Ovary (tissue), 9 donors: Measurements from ENCODE around the gene AKAP6. TPM values are rescaled to one million over a fixed set of nuclear protein-coding genes. Genes with fewer than 3 reads are reported as not detected.

ENCODE experiments used
- DNase-seq, 5 donors: peaks; one replicate each; pipeline ENCODE4 v3.0.0-alpha.2; 2019 to 2020
- H3K27ac ChIP-seq, 2 donors: fragments of 200-600 bp; one replicate each; pipeline versions ENCODE4 v1.5.1 to v1.8.0; 2019 to 2022
- H3K27me3 ChIP-seq: fragments of 200-600 bp; one replicate; pipeline ENCODE4 v1.8.0; 2022
- H3K36me3 ChIP-seq: fragments of 200-600 bp; sonication (generic); one replicate; pipeline ENCODE4 v1.5.1; 2019
- H3K4me1 ChIP-seq: one replicate; pipeline ENCODE4 v1.8.1; 2013; ENCODE audit warnings: mild to moderate bottlenecking, moderate library complexity; ENCODE audit not compliant: insufficient read depth
- H3K4me3 ChIP-seq: fragments of 200-600 bp; sonication (generic); one replicate; pipeline ENCODE4 v1.5.1; 2017
- H3K9me3 ChIP-seq, 2 donors: fragments of 200-600 bp in 1 of 2; sonication (generic) in 1 of 2; one replicate each; pipeline versions ENCODE4 v1.5.1 to v1.8.1; 2013 to 2019; ENCODE audit warnings: mild to moderate bottlenecking in 1 of 2, moderate library complexity in 1 of 2
- EP300 ChIP-seq: sonication (generic); formaldehyde crosslinking; IDR thresholded peaks from one replicate; pipeline ENCODE4 v1.6.1; 2017; ENCODE audit warnings: antibody characterized with exemption
- POLR2A ChIP-seq: fragments of 450-650 bp; IDR thresholded peaks from one replicate; pipeline ENCODE4 v1.6.1; 2017; ENCODE audit warnings: antibody characterized with exemption, mild to moderate bottlenecking, moderate library complexity
- WGBS, 3 donors: extraction: QIAGEN DNeasy Blood & Tissue Kit in 1 of 3; methylation state at CpG; one replicate each; pipeline versions ENCODE4 v1.1.5 to v1.1.7; 2013 to 2017; 5-methylcytosine and 5-hydroxymethylcytosine counted together
- intact Hi-C, 4 donors: fragments of 100-400 bp; cut with DNase I; formaldehyde crosslinking; loops; one replicate each; pipeline versions ENCODE4 v1.11.0 to v1.15.1; 2022 to 2023
- polyA plus RNA-seq, 2 donors: library from polyadenylated mRNA; stranded (reverse); fragments of 200-250 nt in 1 of 2; fragments of 350-450 nt in 1 of 2; fragmentation: Illumina TruSeq in 1 of 2; extraction: RNeasy Lipid Tissue Mini Kit (QIAGEN cat#74804) in 1 of 2; gene quantifications; one replicate each; pipeline ENCODE4 v1.2.3, GENCODE V29; 2013 to 2014
- total RNA-seq, 7 donors: library from RNA; depleted of rRNA in 2 of 7; stranded (reverse); fragments of >200 nt in 2 of 7; fragmentation: NEBNext Ultra II Directional in 3 of 7; extraction: Animal tissue kit (Norgen Biotek cat#: 25700) in 3 of 7; gene quantifications; one replicate each; pipeline versions ENCODE4 v1.1.0 to v1.2.4, GENCODE V29; 2016 to 2023
- TF ChIP-seq, protein P1 (sequence below), 3 donors: fragments of 450-650 bp in 2 of 3; fragments of 200-600 bp in 1 of 3; IDR thresholded peaks; one replicate each; pipeline versions ENCODE4 v1.5.1 to v1.8.0; 2016 to 2022; ENCODE audit warnings: antibody characterized with exemption in 3 of 3, mild to moderate bottlenecking in 1 of 3
- donor health status: DM: no; HTN: no; CAD: no; lungs with moderate emphysema.
- donor health status: DM: no; HTN: no; CAD: no.
- donor health status: Bipolar disorder and iron deficiency.
- donor health status: DM: yes; HTN: yes; CAD: no.
- donor health status: DM: no; HTN: no; CAD: no.
- donor health status: DM: yes; HTN: yes; CAD: no.

Gene AKAP6
- total and polyA plus RNA-seq, 9 donors, result 2.3 to 13.1 (median 6.9) TPM

DNA sequence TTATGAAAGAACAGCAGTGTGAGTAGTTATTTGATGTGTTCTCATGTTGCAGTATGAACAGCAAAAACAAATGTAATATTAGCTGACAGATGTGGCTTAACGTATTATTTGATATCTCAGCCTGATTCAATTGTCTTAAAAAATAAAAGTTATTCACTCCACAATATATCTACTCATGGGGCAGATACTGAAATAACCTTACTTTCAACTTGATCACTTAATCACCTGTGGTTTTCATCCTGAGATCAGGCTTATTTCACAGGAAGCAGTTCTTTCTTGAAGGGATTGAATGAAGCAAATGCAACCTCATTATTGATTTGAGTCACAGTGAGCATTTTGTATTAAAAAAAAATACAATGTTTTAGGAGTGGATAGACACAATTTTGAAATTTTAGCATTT lies 90.3 kb downstream of the AKAP6 start:
- TF ChIP-seq POLR2A (no peak), EP300 (no peak)
- TF ChIP-seq, protein P1, sequence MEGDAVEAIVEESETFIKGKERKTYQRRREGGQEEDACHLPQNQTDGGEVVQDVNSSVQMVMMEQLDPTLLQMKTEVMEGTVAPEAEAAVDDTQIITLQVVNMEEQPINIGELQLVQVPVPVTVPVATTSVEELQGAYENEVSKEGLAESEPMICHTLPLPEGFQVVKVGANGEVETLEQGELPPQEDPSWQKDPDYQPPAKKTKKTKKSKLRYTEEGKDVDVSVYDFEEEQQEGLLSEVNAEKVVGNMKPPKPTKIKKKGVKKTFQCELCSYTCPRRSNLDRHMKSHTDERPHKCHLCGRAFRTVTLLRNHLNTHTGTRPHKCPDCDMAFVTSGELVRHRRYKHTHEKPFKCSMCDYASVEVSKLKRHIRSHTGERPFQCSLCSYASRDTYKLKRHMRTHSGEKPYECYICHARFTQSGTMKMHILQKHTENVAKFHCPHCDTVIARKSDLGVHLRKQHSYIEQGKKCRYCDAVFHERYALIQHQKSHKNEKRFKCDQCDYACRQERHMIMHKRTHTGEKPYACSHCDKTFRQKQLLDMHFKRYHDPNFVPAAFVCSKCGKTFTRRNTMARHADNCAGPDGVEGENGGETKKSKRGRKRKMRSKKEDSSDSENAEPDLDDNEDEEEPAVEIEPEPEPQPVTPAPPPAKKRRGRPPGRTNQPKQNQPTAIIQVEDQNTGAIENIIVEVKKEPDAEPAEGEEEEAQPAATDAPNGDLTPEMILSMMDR (IDR thresholded peaks at IDR 0.05), result no peak
- no peak for DNase-seq
- peaks cover 1% of the 10 kb centered on the region for H3K4me1 ChIP-seq
- H3K27ac ChIP-seq, result no peak overlapping the region
- WGBS, 3 donors, result 84 to 94% (median 93%) methylated on average over 1 of the region's 1 CpG
- H3K4me3 ChIP-seq, result no peak overlapping the region
- intact Hi-C loops, result no loop called here
- no peaks in the 10 kb centered on the region for H3K36me3 ChIP-seq
- no peaks in the 10 kb centered on the region for H3K9me3 ChIP-seq
- no peaks in the 10 kb centered on the region for H3K27me3 ChIP-seq

GRCh38 chr14:32421781-32422180 lies 92.7 kb downstream of the AKAP6 start:
- no peaks in the 10 kb centered on the region for H3K27me3 ChIP-seq
- WGBS, 3 donors, result 89 to 95% (median 91%) methylated on average over 1 of the region's 1 CpG
- DNase-seq, result no peak
- H3K4me1 ChIP-seq, result peaks cover 1% of the 10 kb centered on the region
- H3K36me3 ChIP-seq, result no peaks in the 10 kb centered on the region
- H3K27ac ChIP-seq, result no peak overlapping the region
- H3K4me3 ChIP-seq, result no peak overlapping the region
- TF ChIP-seq EP300, result no peak
- TF ChIP-seq POLR2A, result no peak
- intact Hi-C loops, result no loop called here
- no peaks in the 10 kb centered on the region for H3K9me3 ChIP-seq

- TF ChIP-seq POLR2A (no peak), EP300 (no peak)
- TF ChIP-seq, protein P1 (IDR thresholded peaks at IDR 0.05), result no peak
- intact Hi-C loops, result no loop called here
- Histone ChIP-seq H3K27ac (no peak overlapping the region), H3K27me3 (no peaks in the 10 kb centered on the region), H3K9me3 (no peaks in the 10 kb centered on the region), H3K4me3 (no peak overlapping the region), H3K36me3 (no peaks in the 10 kb centered on the region), H3K4me1 (peaks cover 1% of the 10 kb centered on the region)
- no peak for DNase-seq
Observed at GRCh38 chr14:32422440-32422839, 93.3 kb downstream of the AKAP6 start.

- intact Hi-C loops, result no loop called here
- TF ChIP-seq POLR2A (no peak), EP300 (no peak)
- TF ChIP-seq, protein P1 (IDR thresholded peaks at IDR 0.05), result no peak
- WGBS, 3 donors, result 81 to 83% (median 82%) methylated on average over 1 of the region's 1 CpG
- Histone ChIP-seq H3K27me3 (no peaks in the 10 kb centered on the region), H3K4me1 (no peaks in the 10 kb centered on the region), H3K36me3 (no peaks in the 10 kb centered on the region), H3K9me3 (no peaks in the 10 kb centered on the region), H3K4me3 (no peak overlapping the region), H3K27ac (no peak overlapping the region)
- no peak for DNase-seq
Observed at GRCh38 chr14:32426028-32426427, 96.9 kb downstream of the AKAP6 start.

DNA sequence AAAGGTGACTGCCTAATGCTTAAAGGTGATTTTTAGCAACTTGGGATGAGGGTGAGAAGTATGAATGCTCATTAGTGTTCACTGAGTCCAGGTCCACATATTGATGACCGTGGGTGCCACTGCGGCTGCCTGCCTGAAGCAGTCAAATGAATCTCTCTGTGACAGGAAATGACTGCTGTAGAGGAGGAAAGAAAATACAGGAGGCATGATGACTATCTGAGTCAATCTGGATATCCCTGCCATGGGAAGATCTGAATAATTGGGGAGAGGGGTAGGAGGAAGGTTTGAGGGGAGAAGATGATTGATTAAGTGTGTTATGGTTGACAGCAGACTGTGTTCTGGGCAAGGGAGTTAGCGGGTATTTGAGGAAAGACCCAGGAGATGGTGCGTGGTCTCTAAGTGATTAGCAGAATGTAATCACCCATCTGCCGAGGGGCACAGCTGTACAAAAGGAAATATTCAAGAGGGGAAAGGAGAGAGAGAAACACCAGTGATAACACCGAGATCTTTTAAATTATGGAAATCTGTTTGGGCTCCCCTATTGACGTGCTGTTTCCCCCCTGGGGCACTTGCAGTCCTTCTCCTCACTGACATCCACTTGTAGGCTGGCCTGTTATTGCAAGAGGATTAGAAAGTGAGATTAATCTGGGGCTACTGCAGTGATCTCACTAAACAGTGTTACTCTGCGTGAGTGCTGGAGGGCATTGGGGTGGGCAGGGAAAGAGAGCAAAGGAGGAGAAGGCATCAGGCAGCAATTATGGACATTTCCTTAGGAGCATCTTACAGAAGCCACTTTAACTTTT lies 97.7 kb downstream of the AKAP6 start:
- 82 to 87% (median 83%) methylated on average over 8 of the region's 8 CpGs for WGBS, 3 donors
- H3K36me3 ChIP-seq, result no peaks in the 10 kb centered on the region
- intact Hi-C loops, result no loop called here
- no peak overlapping the region for H3K27ac ChIP-seq
- no peaks in the 10 kb centered on the region for H3K4me1 ChIP-seq
- no peaks in the 10 kb centered on the region for H3K27me3 ChIP-seq
- TF ChIP-seq, protein P1 (IDR thresholded peaks at IDR 0.05), result no peak
- DNase-seq, result no peak
- H3K9me3 ChIP-seq, result no peaks in the 10 kb centered on the region
- H3K4me3 ChIP-seq, result no peak overlapping the region
